K562 (cell line): ENCODE measurements around the gene ZRANB3. TPM values are rescaled to one million over a fixed set of nuclear protein-coding genes. Genes with fewer than 3 reads are reported as not detected.
A peak's percentile ranks its signal among the peaks of the same experiment; 100 is the strongest.

Experiments used
- ATAC-seq: fragments of 200-7000 bp; cut with Tn5 transposase; 3 replicates; pipeline ENCODE4 v1.9.1; 2020; ENCODE audit warnings: moderate library complexity
- BruUV-seq: library from RNA; stranded (reverse); fragments of 400-500 nt; replicated peaks from 2 replicates; lab custom pipeline; 2021; lab: Mats Ljungman, UMichigan
- CTCF ChIA-PET: fragments of 300-600 bp; formaldehyde crosslinking; extraction: SDS; loops from one replicate; lab custom pipeline; 2021; ENCODE audit warnings: low intra/inter-chr PET ratio; lab: Yijun Ruan, JAX
- POLR2A ChIA-PET: fragments of 300-600, 350-650 bp; sonication (Branson Sonifier 250); formaldehyde crosslinking; extraction: SDS; loops from one replicate; lab custom pipeline; 2021; ENCODE audit warnings: antibody characterized with exemption, inconsistent platforms; lab: Yijun Ruan, JAX
- DNase-seq, 4 experiments: peaks; one replicate each; pipeline versions ENCODE4 v3.0.0 to v3.0.0-alpha.2; 2011 to 2018; ENCODE audit warnings: low spot score in 3 of 4, mixed read lengths in 3 of 4; ENCODE audit errors: extremely low read depth in 1 of 4
- FAIRE-seq: peaks from 2 replicates; lab custom pipeline; 2011; peaks lifted over from hg19 to GRCh38; lab: Jason Lieb, UNC
- H2AFZ ChIP-seq: 2 replicates; pipeline ENCODE4 v1.6.0; 2011; ENCODE audit warnings: low read depth, low read length, control low read depth, inconsistent platforms
- H3K27ac ChIP-seq: fragments of 200-600 bp; 3 replicates; pipeline ENCODE4 v1.8.0; 2011; ENCODE audit warnings: low read depth, mild to moderate bottlenecking, control low read depth, inconsistent platforms, low read length, moderate library complexity, mixed read lengths; ENCODE audit errors: extremely low read depth
- H3K27me3 ChIP-seq, 2 experiments: fragments of 300-600 bp in 1 of 2; 2 replicates in 1 of 2; 3 replicates in 1 of 2; pipeline versions ENCODE4 v1.6.0 to v1.8.0; 2011; ENCODE audit warnings: inconsistent platforms in 2 of 2, low read length in 2 of 2, mild to moderate bottlenecking in 1 of 2, mixed read lengths in 1 of 2, moderate library complexity in 1 of 2; ENCODE audit not compliant: control insufficient read depth in 2 of 2, insufficient read depth in 2 of 2
- H3K36me3 ChIP-seq: fragments of 300-600 bp; 3 replicates; pipeline ENCODE4 v1.8.0; 2011; ENCODE audit warnings: mild to moderate bottlenecking, low read length, inconsistent platforms; ENCODE audit not compliant: control insufficient read depth, insufficient read depth
- H3K4me1 ChIP-seq, 2 experiments: fragments of 200-600 bp in 1 of 2; replicated peaks in 1 of 2; 2 replicates in 1 of 2; 3 replicates in 1 of 2; pipeline versions ENCODE4 v1.5.1 to v1.8.0; 2011; ENCODE audit warnings: inconsistent platforms in 2 of 2, low read length in 2 of 2, mild to moderate bottlenecking in 1 of 2, mixed read lengths in 1 of 2, moderate library complexity in 1 of 2; ENCODE audit not compliant: control insufficient read depth in 2 of 2, insufficient read depth in 2 of 2
- H3K4me2 ChIP-seq: 2 replicates; pipeline ENCODE4 v1.6.1; 2011; ENCODE audit warnings: low read length, control low read depth, inconsistent platforms, mixed read lengths; ENCODE audit not compliant: insufficient read depth
- H3K4me3 ChIP-seq: fragments of 200-600 bp; sonication (generic), shearing (Covaris generic); 2 replicates; pipeline ENCODE4 v1.5.1; 2016; ENCODE audit warnings: control low read depth, inconsistent platforms
- H3K79me2 ChIP-seq: fragments of 200-600 bp; 3 replicates; pipeline ENCODE4 v1.8.0; 2011; ENCODE audit warnings: low read length, inconsistent platforms; ENCODE audit not compliant: control insufficient read depth, insufficient read depth
- H3K9ac ChIP-seq, 2 experiments: 2 replicates each; pipeline versions ENCODE4 v1.6.0 to v1.6.1; 2011; ENCODE audit warnings: low read depth in 2 of 2, low read length in 2 of 2, control low read depth in 1 of 2, inconsistent platforms in 1 of 2, mild to moderate bottlenecking in 1 of 2, mixed read lengths in 1 of 2; ENCODE audit not compliant: insufficient read depth in 1 of 2
- H3K9me1 ChIP-seq: one replicate; pipeline ENCODE4 v1.6.0; 2011; ENCODE audit warnings: inconsistent platforms, mild to moderate bottlenecking, low read length, moderate library complexity; ENCODE audit not compliant: control insufficient read depth, insufficient read depth
- H3K9me3 ChIP-seq: replicated peaks from 2 replicates; pipeline ENCODE4 v1.5.1; 2011; ENCODE audit warnings: low read depth, low read length, inconsistent platforms; ENCODE audit not compliant: control insufficient read depth, insufficient read depth
- H4K20me1 ChIP-seq: replicated peaks from 2 replicates; pipeline ENCODE4 v1.6.1; 2011; ENCODE audit warnings: low read length, inconsistent platforms, mixed read lengths; ENCODE audit not compliant: control insufficient read depth, insufficient read depth
- ESRRB ChIP-seq: fragments of 250-450 bp; sonication (Bioruptor Pico); IDR thresholded peaks from 2 replicates; pipeline ENCODE4 v1.5.0; 2020; ENCODE audit warnings: mild to moderate bottlenecking, moderate library complexity, borderline replicate concordance
- HEY1 ChIP-seq: fragments of 250-450 bp; sonication (Bioruptor Pico); IDR thresholded peaks from 2 replicates; pipeline ENCODE4 v1.5.0; 2020; ENCODE audit warnings: mild to moderate bottlenecking, moderate library complexity, borderline replicate concordance
- POLR2G ChIP-seq: fragments of 200-400 bp; formaldehyde crosslinking; IDR thresholded peaks from 2 replicates; pipeline ENCODE4 v1.6.1; 2017; ENCODE audit warnings: low read depth, mild to moderate bottlenecking, antibody characterized with exemption, low read length, moderate library complexity
- TAF9B ChIP-seq: fragments of 450-650 bp; IDR thresholded peaks from 2 replicates; pipeline ENCODE4 v1.6.1; 2018; ENCODE audit warnings: mild to moderate bottlenecking; ENCODE audit not compliant: partially characterized antibody
- THAP7 ChIP-seq: fragments of 250-450 bp; sonication (Bioruptor Pico); IDR thresholded peaks from 2 replicates; pipeline ENCODE4 v1.5.0; 2021
- WGBS: fragments of 100-300 bp; shearing (Covaris generic); methylation state at CpG from one replicate; pipeline ENCODE4 v1.1.6; 2016; ENCODE audit warnings: low coverage, mixed read lengths; ENCODE audit not compliant: insufficient coverage; ENCODE audit errors: missing lambda C conversion rate; 5-methylcytosine and 5-hydroxymethylcytosine counted together
- in situ Hi-C: fragments of 300-500 bp; cut with MboI; formaldehyde crosslinking; loops from 4 replicates; pipeline ENCODE4 v1.15.0; 2018; ENCODE audit warnings: inconsistent platforms, mixed read lengths
- intact Hi-C: fragments of 100-400 bp; cut with micrococcal nuclease; formaldehyde crosslinking; loops from 2 replicates; pipeline ENCODE4 v1.14.2; 2022
- polyA plus RNA-seq, 8 experiments: library from polyadenylated mRNA; depleted of rRNA in 4 of 8; stranded (reverse) in 5 of 8; unstranded in 3 of 8; fragments of >200 nt; fragmentation: Nextera tagmentation in 2 of 8; fragmentation: Illumina TruSeq in 1 of 8; extraction: Ambion mirVana in 2 of 8; extraction: Trizol in 1 of 8; gene quantifications; 2 replicates each; pipeline versions ENCODE4 v1.2.1 to v1.2.3, GENCODE V29; 2011 to 2014; ENCODE audit warnings: inconsistent platforms in 1 of 8, missing spikeins in 1 of 8
- total RNA-seq, 7 experiments: library from RNA; depleted of rRNA in 6 of 7; stranded (reverse); fragments of >200 nt in 6 of 7; fragmentation: Illumina TruSeq in 2 of 7; extraction: Trizol in 2 of 7; gene quantifications; 2 replicates each; pipeline versions ENCODE4 v1.2.1 to v1.2.3, GENCODE V29; 2011 to 2021; ENCODE audit warnings: low replicate concordance in 1 of 7

ZRANB3 gene
- total and polyA plus RNA-seq, 9 of the 15 experiments (the other 6 are each of a cell fraction or from before 2014, with no cell fraction given), result 8.6 to 21.3 (median 14.7) TPM

- TF ChIP-seq HEY1 (CRISPR knock-in tag), result no peak
- no peak for TF ChIP-seq TAF9B
Measured at GRCh38 chr2:135179689-135180088, 351.3 kb downstream of the ZRANB3 start (continued).

- Histone ChIP-seq H3K79me2 (no peaks in the 10 kb centered on the region), H3K36me3 (peaks cover 18% of the 10 kb centered on the region), H3K27ac (no peak overlapping the region), H4K20me1 (no peaks in the 10 kb centered on the region), H2AFZ (no peak overlapping the region), H3K4me1 (no peaks in the 10 kb centered on the region), H3K9ac (no peak overlapping the region), H3K9me1 (peaks cover 5% of the 10 kb centered on the region), H3K9me3 (no peaks in the 10 kb centered on the region; the same call in 1 of the 2 replicates), H3K4me3 (no peak overlapping the region), H3K4me2 (no peak overlapping the region), H3K27me3 (no peaks in the 10 kb centered on the region)
- FAIRE-seq, result no peak
- in situ Hi-C loops, result no loop called here
- BruUV-seq, result no TSS peak
- ATAC-seq, result no peak; the same call in 2 of the 3 replicates
- POLR2A ChIA-PET, result no interaction called here
- TF ChIP-seq POLR2G, result 0 out of 2 replicates have a peak, but pooled peaks have one; percentile 1
- no peak for TF ChIP-seq THAP7
- TF ChIP-seq ESRRB (CRISPR knock-in tag), result no peak
- 92% methylated on average over 3 of the region's 3 CpGs for whole genome bisulfite sequencing
- intact Hi-C loops, result loop anchor here (10.0 kb wide), 1 partner anchor 170 kb away; no protein-coding TSS in a partner anchor
- CTCF ChIA-PET, result no interaction called here
- DNase-seq, result no peak
Measured at GRCh38 chr2:135175177-135175576, 355.8 kb downstream of the ZRANB3 start.
